IMR-90 (cell line): ENCODE measurements around the gene EMD. TPM values are rescaled to one million over a fixed set of nuclear protein-coding genes. Genes with fewer than 3 reads are reported as not detected.

Source experiments
- ATAC-seq: fragments of 200-7000 bp; cut with Tn5 transposase; 2 replicates; pipeline ENCODE4 v1.9.1; 2020; ENCODE audit warnings: low read depth, mild to moderate bottlenecking, moderate library complexity
- BruUV-seq: library from RNA; stranded (reverse); fragments of 400-500 nt; replicated peaks from 2 replicates; lab custom pipeline; 2021; lab: Mats Ljungman, UMichigan
- CTCF ChIA-PET: fragments of 300-600 bp; formaldehyde crosslinking; extraction: SDS; loops from one replicate; lab custom pipeline; 2021; ENCODE audit warnings: antibody characterized with exemption; lab: Yijun Ruan, JAX
- POLR2A ChIA-PET: fragments of 300-600 bp; sonication (Branson Sonifier 250); formaldehyde crosslinking; loops from one replicate; lab custom pipeline; 2022; ENCODE audit warnings: antibody characterized with exemption; ENCODE audit not compliant: unreplicated experiment; lab: Charles Lee
- DNase-seq: peaks from one replicate; pipeline ENCODE4 v3.0.0; 2013
- H2AFZ ChIP-seq: replicated peaks from 2 replicates; pipeline ENCODE3; 2013; ENCODE audit warnings: low read length, mild to moderate bottlenecking; ENCODE audit not compliant: poor library complexity
- H2AK5ac ChIP-seq: 2 replicates; pipeline ENCODE4 v1.6.1; 2013; ENCODE audit warnings: low read depth, low read length, inconsistent platforms
- H2AK9ac ChIP-seq: replicated peaks from 2 replicates; pipeline ENCODE3; 2013; ENCODE audit warnings: mild to moderate bottlenecking, low read depth, low read length, moderate library complexity; ENCODE audit not compliant: poor library complexity
- H2BK120ac ChIP-seq: 2 replicates; pipeline ENCODE4 v1.6.1; 2013; ENCODE audit warnings: low read depth, low read length, inconsistent platforms
- H2BK15ac ChIP-seq: 3 replicates; pipeline ENCODE4 v1.6.1; 2013; ENCODE audit warnings: low read depth, low read length, inconsistent platforms
- H2BK20ac ChIP-seq: 2 replicates; pipeline ENCODE4 v1.6.1; 2013; ENCODE audit warnings: low read depth, mild to moderate bottlenecking, inconsistent platforms, low read length, moderate library complexity
- H2BK5ac ChIP-seq: 2 replicates; pipeline ENCODE4 v1.6.1; 2013; ENCODE audit warnings: mild to moderate bottlenecking, low read depth, low read length, inconsistent platforms; ENCODE audit not compliant: poor library complexity, severe bottlenecking
- H3K14ac ChIP-seq: replicated peaks from 2 replicates; pipeline ENCODE4 v1.6.1; 2013; ENCODE audit warnings: low read depth, low read length, inconsistent platforms
- H3K18ac ChIP-seq: 2 replicates; pipeline ENCODE4 v1.6.1; 2013; ENCODE audit warnings: low read depth, low read length, control low read depth
- H3K23ac ChIP-seq: 2 replicates; pipeline ENCODE4 v1.6.1; 2013; ENCODE audit warnings: low read depth, low read length, inconsistent platforms
- H3K27ac ChIP-seq: 2 replicates; pipeline ENCODE4 v1.5.1; 2013; ENCODE audit warnings: mild to moderate bottlenecking, control low read depth, low read length; ENCODE audit not compliant: insufficient read depth
- H3K27me3 ChIP-seq: 2 replicates; pipeline ENCODE4 v1.6.1; 2013; ENCODE audit warnings: low read length; ENCODE audit not compliant: control insufficient read depth, insufficient read depth
- H3K36me3 ChIP-seq: 2 replicates; pipeline ENCODE4 v1.6.1; 2013; ENCODE audit warnings: low read length, mixed read lengths; ENCODE audit not compliant: control insufficient read depth, insufficient read depth
- H3K4ac ChIP-seq: 2 replicates; pipeline ENCODE4 v1.6.1; 2013; ENCODE audit warnings: low read depth, low read length, inconsistent platforms
- H3K4me1 ChIP-seq: 2 replicates; pipeline ENCODE4 v1.6.1; 2013; ENCODE audit warnings: low read length, mixed read lengths; ENCODE audit not compliant: control insufficient read depth, insufficient read depth
- H3K4me2 ChIP-seq: 2 replicates; pipeline ENCODE4 v1.6.1; 2013; ENCODE audit warnings: low read depth, mild to moderate bottlenecking, control low read depth, low read length, moderate library complexity
- H3K4me3 ChIP-seq: 2 replicates; pipeline ENCODE4 v1.5.1; 2013; ENCODE audit warnings: low read depth, mild to moderate bottlenecking, control low read depth, low read length, moderate library complexity; ENCODE audit not compliant: insufficient read depth
- H3K56ac ChIP-seq: 2 replicates; pipeline ENCODE4 v1.6.1; 2013; ENCODE audit warnings: low read length, inconsistent platforms; ENCODE audit not compliant: insufficient read depth; ENCODE audit errors: extremely low read depth
- H3K79me1 ChIP-seq, 2 experiments: 2 replicates each; pipeline ENCODE4 v1.6.1; 2013; ENCODE audit warnings: low read length in 2 of 2, inconsistent platforms in 1 of 2, low read depth in 1 of 2
- H3K9ac ChIP-seq: 2 replicates; pipeline ENCODE4 v1.6.1; 2013; ENCODE audit warnings: low read depth, low read length, control low read depth
- H3K9me1 ChIP-seq: 2 replicates; pipeline ENCODE4 v1.6.1; 2013; ENCODE audit warnings: low read length, inconsistent platforms; ENCODE audit not compliant: insufficient read depth
- H3K9me3 ChIP-seq: 2 replicates; pipeline ENCODE4 v1.6.1; 2013; ENCODE audit warnings: low read length; ENCODE audit not compliant: control insufficient read depth, insufficient read depth
- H4K20me1 ChIP-seq: 2 replicates; pipeline ENCODE4 v1.6.1; 2013; ENCODE audit warnings: low read length, inconsistent platforms; ENCODE audit not compliant: insufficient read depth
- H4K5ac ChIP-seq: 2 replicates; pipeline ENCODE4 v1.6.1; 2013; ENCODE audit warnings: mild to moderate bottlenecking, low read depth, low read length, control low read depth
- H4K8ac ChIP-seq, 2 experiments: 2 replicates each; pipeline ENCODE4 v1.6.1; 2013; ENCODE audit warnings: low read depth in 2 of 2, low read length in 2 of 2, control low read depth in 1 of 2, inconsistent platforms in 1 of 2
- H4K91ac ChIP-seq: 2 replicates; pipeline ENCODE4 v1.6.1; 2013; ENCODE audit warnings: low read depth, low read length, inconsistent platforms; ENCODE audit not compliant: insufficient read depth
- CEBPB ChIP-seq: IDR thresholded peaks from 2 replicates; pipeline ENCODE4 v1.6.1; 2012; ENCODE audit warnings: low read depth, low read length, improper control_type of control experiment
- CTCF ChIP-seq: conservative IDR thresholded peaks from 2 replicates; pipeline ENCODE4 v1.5.1; 2012; ENCODE audit warnings: mild to moderate bottlenecking, low read depth, low read length, improper control_type of control experiment
- MAZ ChIP-seq: IDR thresholded peaks from 2 replicates; pipeline ENCODE4 v1.6.1; 2012; ENCODE audit warnings: low read depth, mild to moderate bottlenecking, low read length, improper control_type of control experiment, moderate library complexity, borderline replicate concordance
- POLR2A ChIP-seq: IDR thresholded peaks from 2 replicates; pipeline ENCODE4 v1.6.1; 2012; ENCODE audit warnings: mild to moderate bottlenecking, low read depth, low read length
- RFX5 ChIP-seq: IDR thresholded peaks from 2 replicates; pipeline ENCODE4 v1.8.0; 2012; ENCODE audit warnings: low read depth, mild to moderate bottlenecking, low read length, moderate library complexity
- SMC3 ChIP-seq: fragments of 150-350 bp; IDR thresholded peaks from 2 replicates; pipeline ENCODE4 v1.6.1; 2016; ENCODE audit warnings: low read depth, mild to moderate bottlenecking, antibody characterized with exemption, low read length, moderate library complexity
- WGBS, 2 experiments: methylation state at CpG; one replicate each; pipeline versions ENCODE4 v1.1.5 to v1.1.7; 2013; ENCODE audit warnings: missing lambda C conversion rate in 2 of 2; ENCODE audit not compliant: insufficient read length in 1 of 2; ENCODE audit errors: extremely low coverage in 2 of 2; 5-methylcytosine and 5-hydroxymethylcytosine counted together
- dilution Hi-C: fragments of 300-500 bp; cut with HindIII; formaldehyde crosslinking; loops from one replicate; pipeline ENCODE4 v1.14.3; 2018; ENCODE audit warnings: low sequenced_read_pairs; ENCODE audit not compliant: unreplicated experiment
- in situ Hi-C: fragments of 300-500 bp; cut with MboI; formaldehyde crosslinking; loops from 3 replicates; pipeline ENCODE4 v1.14.3; 2019; ENCODE audit warnings: low sequenced_read_pairs, inconsistent platforms, mixed read lengths
- intact Hi-C: fragments of 100-400 bp; cut with micrococcal nuclease; formaldehyde crosslinking; loops from 2 replicates; pipeline ENCODE4 v1.10.0; 2022
- polyA plus RNA-seq, 3 experiments: library from polyadenylated mRNA; depleted of rRNA; stranded (reverse); fragments of >200 nt; gene quantifications; 2 replicates each; pipeline ENCODE4 v1.2.3, GENCODE V29; 2012; ENCODE audit warnings: low replicate concordance in 1 of 3
- total RNA-seq: library from RNA; depleted of rRNA; stranded (reverse); fragments of >200 nt; gene quantifications from 2 replicates; pipeline ENCODE4 v1.2.3, GENCODE V29; 2012

The EMD gene
- total and polyA plus RNA-seq, 2 of the 4 experiments (the other 2 are of a cell fraction), result 9.9 to 80.6 TPM

GRCh38 chrX:154401045-154401799 lies 22.1 kb downstream of the EMD start:
- H2BK120ac ChIP-seq, result no peak overlapping the region
- H4K20me1 ChIP-seq, result peaks cover 44% of the 10 kb centered on the region
- H2AK9ac ChIP-seq, result peak overlapping the region; percentile 31
- no peak overlapping the region for H3K14ac ChIP-seq
- H2BK15ac ChIP-seq, result no peak overlapping the region
- H3K9me3 ChIP-seq, result no peaks in the 10 kb centered on the region
- H2BK20ac ChIP-seq, result no peak overlapping the region
- no peak overlapping the region for H4K91ac ChIP-seq
- no peaks in the 10 kb centered on the region for H3K27me3 ChIP-seq
- in situ Hi-C loops, result no loop called here
- 27% methylated on average over 3 of the region's 6 CpGs; no CpG with 5 or more reads in 1 of the 2 experiments for WGBS, 2 experiments
- H2BK5ac ChIP-seq, result no peak overlapping the region
- H3K18ac ChIP-seq, result no peak overlapping the region
- BruUV-seq, result no TSS peak
- dilution Hi-C loops, result no loop called here
- no peaks in the 10 kb centered on the region for H3K9me1 ChIP-seq
- H2AK5ac ChIP-seq, result no peak overlapping the region
- TF ChIP-seq RFX5, result no peak
- peak; percentile 56; the same call in 1 of the 2 replicates for TF ChIP-seq MAZ
- peak; percentile 94 for TF ChIP-seq POLR2A
- TF ChIP-seq SMC3, result no peak
- no peak for TF ChIP-seq CTCF
- TF ChIP-seq CEBPB, result no peak
- H3K4me1 ChIP-seq, result 0 out of 2 replicates have a peak, but pooled peaks cover 2% of the 10 kb centered on the region
- H3K36me3 ChIP-seq, result peaks cover 21% of the 10 kb centered on the region
- H2AFZ ChIP-seq, result no peak overlapping the region
- no peak overlapping the region for H3K27ac ChIP-seq
- no peak overlapping the region for H3K4me3 ChIP-seq
- POLR2A ChIA-PET, result interaction anchor here (0.6 kb wide), 1 partner anchor 145 kb away, joined by 7 read pairs; no protein-coding TSS in a partner anchor
- H3K9ac ChIP-seq, result no peak overlapping the region
- H3K56ac ChIP-seq, result no peak overlapping the region
- intact Hi-C loops, result no loop called here
- H3K4me2 ChIP-seq, result no peak overlapping the region
- no peak overlapping the region for H4K5ac ChIP-seq
- peak overlapping the region in 1 of 2 experiments; percentile 13; a peak in 2 of 4 replicates for H4K8ac ChIP-seq
- no peak overlapping the region for H3K23ac ChIP-seq
- H3K79me1 ChIP-seq, result peaks cover 4 to 24% of the 10 kb centered on the region in 2 experiments; a peak in 3 of 4 replicates
- DNase-seq (peak; percentile 37), ATAC-seq (no peak)
- CTCF ChIA-PET, result no interaction called here
- no peak overlapping the region for H3K4ac ChIP-seq
